Fibroblast of lung (primary cell): ENCODE measurements around the gene CTNNBIP1. TPM values are rescaled to one million over a fixed set of nuclear protein-coding genes. Genes with fewer than 3 reads are reported as not detected.
A peak's percentile ranks its signal among the peaks of the same experiment; 100 is the strongest.

Experiments
- DNase-seq, 2 donors: peaks; one replicate each; pipeline versions ENCODE4 v3.0.0 to v3.0.0-alpha.2; 2010; ENCODE audit warnings: low read depth in 2 of 2
- H2AFZ ChIP-seq: 2 replicates; pipeline ENCODE4 v1.5.1; 2012; ENCODE audit warnings: low read length, control low read depth, inconsistent platforms
- H3K27ac ChIP-seq: 2 replicates; pipeline ENCODE4 v1.5.1; 2011; ENCODE audit warnings: low read length, control low read depth; ENCODE audit not compliant: insufficient read depth
- H3K27me3 ChIP-seq: 2 replicates; pipeline ENCODE4 v1.5.1; 2011; ENCODE audit warnings: mild to moderate bottlenecking, low read length; ENCODE audit not compliant: control insufficient read depth, insufficient read depth
- H3K36me3 ChIP-seq: 2 replicates; pipeline ENCODE4 v1.5.1; 2011; ENCODE audit warnings: low read length; ENCODE audit not compliant: control insufficient read depth, insufficient read depth
- H3K4me1 ChIP-seq: 2 replicates; pipeline ENCODE4 v1.5.1; 2011; ENCODE audit warnings: low read length; ENCODE audit not compliant: control insufficient read depth, insufficient read depth; ENCODE audit errors: extremely low read depth
- H3K4me2 ChIP-seq: 2 replicates; pipeline ENCODE4 v1.5.1; 2011; ENCODE audit warnings: low read length, control low read depth; ENCODE audit not compliant: insufficient read depth; ENCODE audit errors: extremely low read depth
- H3K4me3 ChIP-seq, 4 experiments: fragments of 200-600 bp in 1 of 4; sonication (generic) in 1 of 4; replicated peaks in 1 of 4; 2 replicates each; pipeline ENCODE4 v1.5.1; 2011 to 2016; ENCODE audit warnings: low read length in 4 of 4, low read depth in 3 of 4, mild to moderate bottlenecking in 3 of 4, control low read depth in 2 of 4, inconsistent platforms in 1 of 4, mixed read lengths in 1 of 4; ENCODE audit not compliant: insufficient read depth in 1 of 4; ENCODE audit errors: control extremely low read depth in 1 of 4
- H3K79me2 ChIP-seq: 2 replicates; pipeline ENCODE4 v1.5.1; 2012; ENCODE audit warnings: mild to moderate bottlenecking, low read length, inconsistent platforms; ENCODE audit not compliant: control insufficient read depth, insufficient read depth
- H3K9ac ChIP-seq: 2 replicates; pipeline ENCODE4 v1.5.1; 2011; ENCODE audit warnings: mild to moderate bottlenecking, low read length, control low read depth; ENCODE audit not compliant: insufficient read depth
- H3K9me3 ChIP-seq: 2 replicates; pipeline ENCODE4 v1.5.1; 2012; ENCODE audit warnings: low read depth, low read length; ENCODE audit not compliant: control insufficient read depth, insufficient read depth
- H4K20me1 ChIP-seq: 2 replicates; pipeline ENCODE4 v1.5.1; 2011; ENCODE audit warnings: low read length; ENCODE audit not compliant: control insufficient read depth, insufficient read depth; ENCODE audit errors: extremely low read depth
- CTCF ChIP-seq, 2 donors: IDR thresholded peaks in 1 of 2; conservative IDR thresholded peaks in 1 of 2; 1 replicate in 1 of 2; 2 replicates in 1 of 2; pipeline ENCODE4 v1.5.1; 2011 to 2012; ENCODE audit warnings: low read length in 2 of 2, control low read depth in 1 of 2, inconsistent platforms in 1 of 2, low read depth in 1 of 2, mild to moderate bottlenecking in 1 of 2
- EZH2 ChIP-seq: IDR thresholded peaks from 2 replicates; pipeline ENCODE4 v1.5.1; 2012; ENCODE audit warnings: low read length, control low read depth, mild to moderate bottlenecking; ENCODE audit errors: missing control alignments
- polyA plus RNA-seq, 2 donors: library from polyadenylated mRNA; depleted of rRNA in 1 of 2; stranded (reverse) in 1 of 2; unstranded in 1 of 2; fragments of >200 nt; gene quantifications; 2 replicates each; pipeline ENCODE4 v1.2.1, GENCODE V29; 2011 to 2012; ENCODE audit warnings: missing spikeins in 1 of 2
- total RNA-seq: library from RNA; depleted of rRNA; stranded (reverse); fragments of >200 nt; gene quantifications from 2 replicates; pipeline ENCODE4 v1.2.1, GENCODE V29; 2014

CTNNBIP1 gene
- total and polyA plus RNA-seq, 2 donors (not counting 1 experiment from before 2014, with no cell fraction given) = 16.5 to 19.0 TPM

GRCh38 chr1:9827558-9828185, 82.4 kb downstream of the CTNNBIP1 start:
- no peak overlapping the region for H3K4me3 ChIP-seq

GRCh38 chr1:9826616-9827015, 83.5 kb downstream of the CTNNBIP1 start:
- TF ChIP-seq CTCF (conservative IDR thresholded peaks at IDR 0.05 in 1 of 2, IDR thresholded peaks at IDR 0.05 in 1 of 2; ENCODE audit: low read depth in 1 of 2, low read length in 2 of 2) (no peak), EZH2 (no peak)
- Histone ChIP-seq H3K9me3 (no peaks in the 10 kb centered on the region), H3K4me1 (peaks cover 6% of the 10 kb centered on the region), H2AFZ (no peak overlapping the region), H4K20me1 (no peaks in the 10 kb centered on the region), H3K27me3 (no peaks in the 10 kb centered on the region), H3K79me2 (peaks cover 14% of the 10 kb centered on the region), H3K36me3 (no peaks in the 10 kb centered on the region), H3K4me2 (no peak overlapping the region), H3K4me3 (no peak overlapping the region), H3K9ac (no peak overlapping the region), H3K27ac (no peak overlapping the region)
- DNase-seq = no peak

More at GRCh38 chr1:9827558-9828185, 82.4 kb downstream of the CTNNBIP1 start:
- no peak overlapping the region for H3K27ac ChIP-seq
- peaks cover 5% of the 10 kb centered on the region for H3K79me2 ChIP-seq
- H3K36me3 ChIP-seq = no peaks in the 10 kb centered on the region
- no peaks in the 10 kb centered on the region for H3K27me3 ChIP-seq
- H3K9ac ChIP-seq = no peak overlapping the region
- H3K9me3 ChIP-seq = no peaks in the 10 kb centered on the region
- H2AFZ ChIP-seq = no peak overlapping the region
- no peaks in the 10 kb centered on the region for H4K20me1 ChIP-seq
- TF ChIP-seq EZH2 (no peak), CTCF (conservative IDR thresholded peaks at IDR 0.05 in 1 of 2, IDR thresholded peaks at IDR 0.05 in 1 of 2; ENCODE audit: low read depth in 1 of 2, low read length in 2 of 2) (peak; percentile 24 to 28)
- H3K4me2 ChIP-seq = no peak overlapping the region
- peak in 1 of 2 donors; percentile 56 for DNase-seq
- peaks cover 6% of the 10 kb centered on the region for H3K4me1 ChIP-seq

GRCh38 chr1:9826087-9826486, 84.0 kb downstream of the CTNNBIP1 start:
- H3K9ac ChIP-seq = no peak overlapping the region

More at GRCh38 chr1:9826087-9826486, 84.0 kb downstream of the CTNNBIP1 start:
- no peak overlapping the region for H3K4me3 ChIP-seq
- H3K9me3 ChIP-seq = no peaks in the 10 kb centered on the region
- H3K27ac ChIP-seq = no peak overlapping the region
- no peak overlapping the region for H2AFZ ChIP-seq
- H3K79me2 ChIP-seq = peaks cover 19% of the 10 kb centered on the region
- peaks cover 6% of the 10 kb centered on the region for H3K4me1 ChIP-seq
- H3K4me2 ChIP-seq = no peak overlapping the region
- no peaks in the 10 kb centered on the region for H3K36me3 ChIP-seq
- no peak for TF ChIP-seq EZH2
- TF ChIP-seq CTCF (conservative IDR thresholded peaks at IDR 0.05 in 1 of 2, IDR thresholded peaks at IDR 0.05 in 1 of 2; ENCODE audit: low read depth in 1 of 2, low read length in 2 of 2) = no peak
- H4K20me1 ChIP-seq = no peaks in the 10 kb centered on the region
- no peaks in the 10 kb centered on the region for H3K27me3 ChIP-seq
- no peak for DNase-seq
